Upper lobe of left lung (tissue), 4 donors: Measurements from ENCODE around the gene COL9A3.

Experiments used
- CTCF ChIP-seq, 6 experiments: fragments of 450-650 bp in 4 of 6; fragments of 200-600 bp in 2 of 6; sonication (generic) in 2 of 6; IDR thresholded peaks; one replicate each; pipeline ENCODE4 v1.5.1; 2016 to 2019; ENCODE audit warnings: antibody characterized with exemption in 6 of 6
- EP300 ChIP-seq, 4 donors: sonication (generic); formaldehyde crosslinking; IDR thresholded peaks; one replicate each; pipeline ENCODE4 v1.5.1; 2017; ENCODE audit warnings: antibody characterized with exemption in 4 of 4, control low read depth in 2 of 4
- POLR2A ChIP-seq, 4 donors: fragments of 450-650 bp; IDR thresholded peaks; one replicate each; pipeline ENCODE4 v1.5.1; 2016 to 2017; ENCODE audit warnings: antibody characterized with exemption in 4 of 4, mild to moderate bottlenecking in 2 of 4
- POLR2AphosphoS5 ChIP-seq, 2 donors: sonication (generic); formaldehyde crosslinking; IDR thresholded peaks; one replicate each; pipeline ENCODE4 v1.5.1; 2017; ENCODE audit warnings: antibody characterized with exemption in 2 of 2

- TF ChIP-seq CTCF (IDR thresholded peaks at IDR 0.05) (no peak), POLR2A (IDR thresholded peaks at IDR 0.05) (no peak), POLR2AphosphoS5 (IDR thresholded peaks at IDR 0.05) (no peak), EP300 (IDR thresholded peaks at IDR 0.05) (no peak)
Observed at GRCh38 chr20:62785393-62785792, 31.5 kb upstream of the COL9A3 start.
